HCT116 (cell line): Measurements from ENCODE around the gene CSTF2T.

Source experiments
- CBX3 ChIP-seq: IDR thresholded peaks from 2 replicates; pipeline ENCODE4 v1.6.1; 2012; ENCODE audit warnings: low read depth
- CTCF ChIP-seq, 3 experiments: fragments of 200-600 bp in 1 of 3; sonication (generic) in 1 of 3; IDR thresholded peaks in 2 of 3; conservative IDR thresholded peaks in 1 of 3; 2 replicates each; pipeline ENCODE4 v1.5.1; 2012 to 2017; ENCODE audit warnings: low read depth in 2 of 3, low read length in 2 of 3, antibody characterized with exemption in 1 of 3, borderline replicate concordance in 1 of 3, control low read depth in 1 of 3, mild to moderate bottlenecking in 1 of 3, mixed read lengths in 1 of 3, mixed run types in 1 of 3, moderate library complexity in 1 of 3; ENCODE audit not compliant: insufficient read depth in 1 of 3
- EZH2 ChIP-seq: fragments of 200-600 bp; sonication (generic); IDR thresholded peaks from 2 replicates; pipeline ENCODE4 v1.6.1; 2017; ENCODE audit warnings: antibody characterized with exemption, mixed run types
- EZH2phosphoT487 ChIP-seq: fragments of 200-600 bp; IDR thresholded peaks from 2 replicates; pipeline ENCODE4 v1.6.1; 2018; ENCODE audit warnings: antibody characterized with exemption, borderline replicate concordance
- MAX ChIP-seq: IDR thresholded peaks from 2 replicates; pipeline ENCODE4 v1.6.1; 2012
- POLR2A ChIP-seq: IDR thresholded peaks from 2 replicates; pipeline ENCODE4 v1.7.0; 2011; ENCODE audit warnings: borderline replicate concordance; ENCODE audit not compliant: insufficient read depth, insufficient read length; ENCODE audit errors: extremely low read depth
- POLR2AphosphoS5 ChIP-seq: IDR thresholded peaks from 2 replicates; pipeline ENCODE4 v1.6.1; 2011; ENCODE audit warnings: mild to moderate bottlenecking, low read depth, low read length, moderate library complexity
- SRF ChIP-seq: IDR thresholded peaks from 2 replicates; pipeline ENCODE4 v1.6.1; 2012; ENCODE audit warnings: low read depth
- TCF7L2 ChIP-seq: IDR thresholded peaks from 2 replicates; pipeline ENCODE4 v1.7.0; 2011; ENCODE audit warnings: borderline replicate concordance, inconsistent platforms; ENCODE audit not compliant: insufficient read depth, insufficient read length; ENCODE audit errors: extremely low read depth
- YY1 ChIP-seq: IDR thresholded peaks from 2 replicates; pipeline ENCODE4 v1.6.1; 2011; ENCODE audit warnings: low read length, low read depth, moderate library complexity, mild to moderate bottlenecking; ENCODE audit not compliant: insufficient replicate concordance; ENCODE audit errors: extremely low read depth

GRCh38 chr10:51659344-51659743 is 40.1 kb downstream of the CSTF2T start:
- TF ChIP-seq CTCF (IDR thresholded peaks at IDR 0.05 in 2 of 3, conservative IDR thresholded peaks at IDR 0.05 in 1 of 3; ENCODE audit: borderline replicate concordance in 1 of 3, insufficient read depth in 1 of 3, low read depth in 2 of 3, low read length in 2 of 3) (no peak), POLR2AphosphoS5 (no peak), CBX3 (no peak), YY1 (no peak), EZH2 (no peak), EZH2phosphoT487 (no peak), POLR2A (no peak), SRF (no peak), MAX (no peak), TCF7L2 (no peak)
